HL-60 (cell line): ENCODE data around the gene MIR17HG.

Experiments
- CTCF ChIP-seq: IDR thresholded peaks from one replicate; pipeline ENCODE4 v1.5.1; 2011; ENCODE audit warnings: low read length, control low read depth, inconsistent platforms; ENCODE audit not compliant: insufficient read depth
- GABPA ChIP-seq: IDR thresholded peaks from 2 replicates; pipeline ENCODE4 v1.6.1; 2012; ENCODE audit warnings: low read depth
- POLR2AphosphoS5 ChIP-seq: IDR thresholded peaks from 2 replicates; pipeline ENCODE4 v1.6.1; 2012; ENCODE audit warnings: low read depth
- REST ChIP-seq: IDR thresholded peaks from 2 replicates; pipeline ENCODE4 v1.6.1; 2012; ENCODE audit warnings: low read depth; ENCODE audit not compliant: insufficient replicate concordance
- SPI1 ChIP-seq: IDR thresholded peaks from 2 replicates; pipeline ENCODE4 v1.6.1; 2012; ENCODE audit warnings: low read depth, mild to moderate bottlenecking, borderline replicate concordance

- TF ChIP-seq CTCF = no peak
- no peak for TF ChIP-seq POLR2AphosphoS5
- no peak for TF ChIP-seq SPI1
- no peak for TF ChIP-seq GABPA
- TF ChIP-seq REST = no peak
Measured at GRCh38 chr13:91314888-91315287, 32.6 kb upstream of the MIR17HG start.
